HFFc6 (cell line): ENCODE data around the gene MAP4K1. TPM values are rescaled to one million over a fixed set of nuclear protein-coding genes. Genes with fewer than 3 reads are reported as not detected.
"Not testable (repeated sequence)": the region's sequence is repeated elsewhere in the genome, so short reads cannot be mapped to it uniquely, and the experiment has no call there.

Source experiments
- DNase-seq: peaks from one replicate; pipeline ENCODE4 v3.0.0-alpha.2; 2018
- H3K27ac Mint-ChIP-seq: 2 replicates; pipeline ENCODE4 v1.8.0; 2020; ENCODE audit warnings: mild to moderate bottlenecking, mixed read lengths
- H3K27me3 Mint-ChIP-seq: 2 replicates; pipeline ENCODE4 v1.8.0; 2021; ENCODE audit warnings: mild to moderate bottlenecking, moderate library complexity, mixed read lengths; ENCODE audit not compliant: insufficient read depth
- H3K36me3 Mint-ChIP-seq: 2 replicates; pipeline ENCODE4 v1.8.0; 2021; ENCODE audit warnings: low read depth, mixed read lengths
- H3K4me1 Mint-ChIP-seq: 2 replicates; pipeline ENCODE4 v1.8.0; 2020; ENCODE audit warnings: low read depth, mixed read lengths
- H3K4me3 Mint-ChIP-seq: 2 replicates; pipeline ENCODE4 v1.8.0; 2020; ENCODE audit warnings: mild to moderate bottlenecking, moderate library complexity, mixed read lengths
- H3K9me3 Mint-ChIP-seq: 2 replicates; pipeline ENCODE4 v1.8.0; 2020; ENCODE audit warnings: mild to moderate bottlenecking, mixed read lengths
- total RNA-seq, 6 experiments: library from RNA; stranded (reverse); fragmentation: NEBNext Ultra II Directional; extraction: Animal tissue kit (Norgen Biotek cat#: 25700); gene quantifications; 2 replicates in 1 of 6; 3 replicates in 5 of 6; pipeline ENCODE4 v1.2.3, GENCODE V29; 2021
- TF ChIP-seq, protein P1 (sequence below): fragments of 200-600 bp; sonication (generic); IDR thresholded peaks from 2 replicates; pipeline ENCODE4 v1.5.0; 2021; ENCODE audit warnings: antibody characterized with exemption, mild to moderate bottlenecking

MAP4K1 gene
- total RNA-seq, 6 experiments from 2014 or later = 0.27 to 0.74 (median 0.28) TPM; not detected in 3

DNA sequence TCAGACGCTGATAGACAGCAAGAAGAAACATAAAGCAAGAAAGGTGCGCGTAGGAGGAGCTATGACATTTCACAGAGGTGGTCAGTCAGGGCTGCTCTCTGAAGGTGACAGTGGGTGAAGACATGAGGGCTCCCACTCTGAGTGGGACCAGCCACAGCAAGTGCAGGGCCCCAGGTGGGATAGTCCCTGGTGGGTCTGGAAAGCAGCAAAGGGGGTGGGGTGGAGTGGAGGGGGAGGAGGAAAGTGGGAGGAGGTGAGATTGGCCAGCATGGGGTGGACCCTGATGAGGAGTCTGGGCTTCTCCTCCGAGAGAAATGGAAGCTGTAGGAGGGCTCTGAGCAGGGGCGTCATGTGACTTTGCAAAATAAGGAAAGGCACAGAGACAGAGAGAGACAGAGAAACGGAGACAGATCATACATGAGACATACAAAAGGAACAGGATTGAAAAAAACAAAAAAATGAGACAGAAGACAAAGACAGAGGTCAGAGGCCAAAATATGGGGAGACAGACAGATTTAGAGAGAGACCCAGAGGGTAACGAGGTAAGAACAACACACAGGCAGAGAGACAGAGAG, 2.7 kb downstream of the MAP4K1 start:
- Mint-ChIP-seq H3K36me3 (peaks cover 10% of the 10 kb centered on the region; the same call in 1 of the 2 replicates), H3K9me3 (no peaks in the 10 kb centered on the region), H3K4me3 (no peak overlapping the region), H3K27me3 (peaks cover 12% of the 10 kb centered on the region), H3K4me1 (peaks cover 15% of the 10 kb centered on the region), H3K27ac (no peak overlapping the region)
- TF ChIP-seq, protein P1, sequence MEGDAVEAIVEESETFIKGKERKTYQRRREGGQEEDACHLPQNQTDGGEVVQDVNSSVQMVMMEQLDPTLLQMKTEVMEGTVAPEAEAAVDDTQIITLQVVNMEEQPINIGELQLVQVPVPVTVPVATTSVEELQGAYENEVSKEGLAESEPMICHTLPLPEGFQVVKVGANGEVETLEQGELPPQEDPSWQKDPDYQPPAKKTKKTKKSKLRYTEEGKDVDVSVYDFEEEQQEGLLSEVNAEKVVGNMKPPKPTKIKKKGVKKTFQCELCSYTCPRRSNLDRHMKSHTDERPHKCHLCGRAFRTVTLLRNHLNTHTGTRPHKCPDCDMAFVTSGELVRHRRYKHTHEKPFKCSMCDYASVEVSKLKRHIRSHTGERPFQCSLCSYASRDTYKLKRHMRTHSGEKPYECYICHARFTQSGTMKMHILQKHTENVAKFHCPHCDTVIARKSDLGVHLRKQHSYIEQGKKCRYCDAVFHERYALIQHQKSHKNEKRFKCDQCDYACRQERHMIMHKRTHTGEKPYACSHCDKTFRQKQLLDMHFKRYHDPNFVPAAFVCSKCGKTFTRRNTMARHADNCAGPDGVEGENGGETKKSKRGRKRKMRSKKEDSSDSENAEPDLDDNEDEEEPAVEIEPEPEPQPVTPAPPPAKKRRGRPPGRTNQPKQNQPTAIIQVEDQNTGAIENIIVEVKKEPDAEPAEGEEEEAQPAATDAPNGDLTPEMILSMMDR = no peak
- no peak for DNase-seq

DNA sequence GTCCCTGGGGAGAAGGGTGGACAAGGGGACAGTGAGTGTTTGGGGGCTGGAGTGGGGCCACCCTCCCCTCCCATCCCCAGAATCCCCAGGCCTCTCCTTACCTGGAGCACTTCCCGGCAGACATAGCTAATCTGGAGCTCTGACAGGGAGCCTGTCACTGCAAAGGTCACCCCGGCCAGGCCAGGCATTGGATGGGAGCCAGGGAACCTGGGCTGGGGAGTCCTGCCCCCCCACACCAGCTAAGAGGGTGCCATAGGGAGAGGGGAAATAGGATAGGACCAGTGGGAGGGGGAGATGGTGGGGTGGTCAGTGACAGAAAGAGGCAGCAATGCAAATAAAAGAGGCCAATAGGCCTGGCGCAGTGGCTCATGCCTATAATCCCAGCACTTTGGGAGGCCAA, 3.5 kb downstream of the MAP4K1 start:
- H3K36me3 Mint-ChIP-seq = peaks cover 4% of the 10 kb centered on the region; the same call in 1 of the 2 replicates
- H3K4me3 Mint-ChIP-seq = no peak overlapping the region
- H3K9me3 Mint-ChIP-seq = no peaks in the 10 kb centered on the region
- no peak for DNase-seq
- peaks cover 12% of the 10 kb centered on the region for H3K27me3 Mint-ChIP-seq
- H3K4me1 Mint-ChIP-seq = peaks cover 7% of the 10 kb centered on the region
- H3K27ac Mint-ChIP-seq = no peak overlapping the region
- TF ChIP-seq, protein P1 = no peak

DNA sequence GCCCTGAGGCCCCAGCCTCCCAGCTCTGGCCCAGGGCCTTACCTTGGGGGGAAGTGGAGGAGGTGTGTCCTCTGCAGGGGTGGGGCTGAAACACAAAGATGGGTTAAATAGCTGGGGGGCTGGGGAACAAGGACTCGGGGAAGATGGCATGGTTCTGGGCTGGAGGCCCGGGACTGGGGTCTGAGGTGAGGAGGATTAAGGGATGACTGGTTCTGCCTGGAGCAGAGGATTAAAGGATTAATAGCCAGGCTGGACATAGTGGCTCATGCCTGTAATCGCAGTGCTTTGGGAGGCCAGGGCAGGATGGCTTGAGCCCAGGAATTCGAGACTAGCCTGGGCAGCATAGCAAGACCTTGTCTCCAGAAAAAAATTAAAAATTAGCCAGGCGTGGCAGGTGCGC, 11.6 kb downstream of the MAP4K1 start:
- TF ChIP-seq, protein P1 = no peak
- Mint-ChIP-seq H3K4me3 (no peak overlapping the region), H3K27ac (no peak overlapping the region), H3K27me3 (peaks cover 27% of the 10 kb centered on the region), H3K9me3 (no peaks in the 10 kb centered on the region), H3K4me1 (no peaks in the 10 kb centered on the region), H3K36me3 (no peaks in the 10 kb centered on the region)
- no peak for DNase-seq

DNA sequence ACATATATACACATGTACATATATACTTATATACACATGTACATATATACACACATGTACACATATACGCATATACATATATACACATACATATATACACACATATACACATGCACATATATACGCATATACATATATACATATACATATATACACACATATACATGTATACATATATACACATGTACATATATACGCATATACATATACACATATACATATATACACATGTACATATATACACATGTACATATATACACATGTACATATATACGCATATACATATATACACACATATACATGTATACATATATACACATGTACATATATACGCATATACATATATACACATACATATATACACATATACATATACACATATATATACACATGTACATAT, 14.9 kb downstream of the MAP4K1 start:
- not testable (repeated sequence) for H3K9me3 Mint-ChIP-seq, H3K4me1 Mint-ChIP-seq, H3K36me3 Mint-ChIP-seq, H3K4me3 Mint-ChIP-seq, H3K27ac Mint-ChIP-seq, DNase-seq
- peaks cover 18% of the 10 kb centered on the region for H3K27me3 Mint-ChIP-seq

DNA sequence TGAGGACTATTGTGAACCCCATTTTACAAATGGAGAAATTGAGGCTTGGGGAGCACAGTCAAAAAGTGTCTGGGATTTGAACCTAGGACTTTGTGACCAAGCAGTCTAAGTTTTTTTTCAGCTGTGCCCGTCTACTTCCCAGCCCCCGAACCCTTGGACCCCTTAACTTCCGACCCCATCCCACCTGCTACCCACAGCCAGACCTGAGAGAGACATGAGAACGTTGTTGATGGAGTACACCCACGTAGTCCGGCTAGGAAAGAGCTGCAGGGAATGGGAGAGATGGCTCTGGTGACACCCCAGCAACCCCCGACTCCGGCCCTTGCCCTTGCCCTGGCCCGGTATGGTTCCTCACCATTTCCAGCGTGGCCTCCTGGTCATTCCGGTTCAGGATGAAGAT, 18.0 kb downstream of the MAP4K1 start:
- Mint-ChIP-seq H3K27ac (no peak overlapping the region), H3K27me3 (peaks cover 6% of the 10 kb centered on the region), H3K4me3 (no peak overlapping the region), H3K4me1 (no peaks in the 10 kb centered on the region), H3K36me3 (no peaks in the 10 kb centered on the region), H3K9me3 (no peaks in the 10 kb centered on the region)
- DNase-seq = no peak
- TF ChIP-seq, protein P1 = no peak

DNA sequence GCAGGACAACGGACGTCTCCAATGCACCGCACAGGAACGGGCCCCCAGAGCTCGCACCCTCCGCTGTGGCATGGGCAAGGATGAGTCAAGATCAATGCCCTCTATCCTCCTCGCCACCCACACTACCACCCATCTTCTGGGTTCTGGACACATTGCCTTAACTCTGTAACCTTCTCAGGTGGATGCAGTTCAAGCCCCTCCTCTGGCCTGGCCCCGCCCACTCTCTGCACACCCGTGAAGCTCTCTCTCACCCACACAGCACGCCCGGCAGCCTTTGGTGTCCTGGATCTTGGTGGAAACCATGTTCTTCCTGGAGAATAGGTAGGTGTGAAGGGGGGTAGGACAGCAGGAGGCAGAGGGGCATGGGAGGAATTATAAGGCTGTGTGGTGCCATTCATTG, 20.7 kb downstream of the MAP4K1 start:
- DNase-seq = no peak
- H3K27me3 Mint-ChIP-seq = peaks cover 6% of the 10 kb centered on the region
- TF ChIP-seq, protein P1 = no peak
- H3K4me1 Mint-ChIP-seq = no peaks in the 10 kb centered on the region
- no peaks in the 10 kb centered on the region for H3K9me3 Mint-ChIP-seq
- no peaks in the 10 kb centered on the region for H3K36me3 Mint-ChIP-seq
- H3K4me3 Mint-ChIP-seq = no peak overlapping the region
- no peak overlapping the region for H3K27ac Mint-ChIP-seq
